HepG2 (cell line): Measurements from ENCODE around the gene CREBZF. TPM values are rescaled to one million over a fixed set of nuclear protein-coding genes. Genes with fewer than 3 reads are reported as not detected.
A peak's percentile ranks its signal among the peaks of the same experiment; 100 is the strongest.

Source experiments
- ATF4 ChIP-seq, 2 experiments: fragments of 450-650 bp in 1 of 2; sonication (generic) in 1 of 2; formaldehyde crosslinking; IDR thresholded peaks; 2 replicates each; pipeline versions ENCODE4 v1.5.0 to v1.8.0; 2020 to 2022; ENCODE audit warnings: mild to moderate bottlenecking in 1 of 2, missing genetic modification reagents in 1 of 2
- CREB1 ChIP-seq, 2 experiments: fragments of 450-650 bp in 1 of 2; IDR thresholded peaks; 2 replicates each; pipeline ENCODE4 v1.6.1; 2016 to 2017; ENCODE audit warnings: control low read depth in 1 of 2, mild to moderate bottlenecking in 1 of 2, missing compliant biosample characterization in 1 of 2, missing genetic modification characterization in 1 of 2
- ELF3 ChIP-seq: IDR thresholded peaks from 2 replicates; pipeline ENCODE4 v1.6.1; 2016; ENCODE audit warnings: missing genetic modification reagents, missing compliant biosample characterization
- GFI1 ChIP-seq: sonication (generic); formaldehyde crosslinking; IDR thresholded peaks from 2 replicates; pipeline ENCODE4 v1.5.0; 2020; ENCODE audit warnings: missing genetic modification reagents, mild to moderate bottlenecking, borderline replicate concordance
- HIVEP1 ChIP-seq: sonication (generic); formaldehyde crosslinking; IDR thresholded peaks from 2 replicates; pipeline ENCODE4 v1.4.0; 2020; ENCODE audit warnings: mild to moderate bottlenecking, missing genetic modification reagents
- IRF9 ChIP-seq: sonication (generic); formaldehyde crosslinking; IDR thresholded peaks from 2 replicates; pipeline ENCODE4 v1.8.0; 2022; ENCODE audit warnings: missing genetic modification reagents, mild to moderate bottlenecking, borderline replicate concordance
- JDP2 ChIP-seq: sonication (generic); formaldehyde crosslinking; IDR thresholded peaks from 2 replicates; pipeline ENCODE4 v1.8.1; 2022; ENCODE audit warnings: missing genetic modification reagents, borderline replicate concordance
- PHF20 ChIP-seq: sonication (generic); formaldehyde crosslinking; IDR thresholded peaks from 2 replicates; pipeline ENCODE4 v1.5.0; 2020; ENCODE audit warnings: mild to moderate bottlenecking, missing genetic modification reagents
- RBM39 ChIP-seq: fragments of 200-400 bp; formaldehyde crosslinking; IDR thresholded peaks from one replicate; pipeline ENCODE4 v1.6.1; 2018; ENCODE audit warnings: antibody characterized with exemption, mild to moderate bottlenecking, low read depth, low read length; ENCODE audit not compliant: poor library complexity, severe bottlenecking
- TEF ChIP-seq: sonication (generic); formaldehyde crosslinking; IDR thresholded peaks from 2 replicates; pipeline ENCODE4 v1.5.0; 2020; ENCODE audit warnings: missing genetic modification reagents
- YY1 ChIP-seq: IDR thresholded peaks from 2 replicates; pipeline ENCODE4 v1.6.1; 2011; ENCODE audit warnings: low read length, low read depth, moderate library complexity, mild to moderate bottlenecking; ENCODE audit not compliant: insufficient read depth, insufficient replicate concordance
- ZBTB42 ChIP-seq: sonication (generic); formaldehyde crosslinking; IDR thresholded peaks from 2 replicates; pipeline ENCODE4 v1.5.0; 2020; ENCODE audit warnings: mild to moderate bottlenecking, missing genetic modification reagents
- ZNF639 ChIP-seq: conservative IDR thresholded peaks from 2 replicates; pipeline ENCODE4 v1.6.1; 2018; ENCODE audit warnings: missing genetic modification reagents
- ZNF652 ChIP-seq: IDR thresholded peaks from 2 replicates; pipeline ENCODE4 v1.6.1; 2016; ENCODE audit warnings: low read depth, borderline replicate concordance
- ZNF879 ChIP-seq: sonication (generic); formaldehyde crosslinking; IDR thresholded peaks from 2 replicates; pipeline ENCODE4 v1.8.1; 2023; ENCODE audit warnings: missing genetic modification reagents
- ZSCAN30 ChIP-seq: sonication (generic); formaldehyde crosslinking; IDR thresholded peaks from 2 replicates; pipeline ENCODE4 v1.5.0; 2020; ENCODE audit warnings: mild to moderate bottlenecking, missing genetic modification reagents
- ZSCAN31 ChIP-seq: sonication (generic); formaldehyde crosslinking; IDR thresholded peaks from 2 replicates; pipeline ENCODE4 v1.5.0; 2020; ENCODE audit warnings: low read depth, mild to moderate bottlenecking, missing genetic modification reagents
- polyA plus RNA-seq, 8 experiments: library from polyadenylated mRNA; depleted of rRNA in 3 of 8; stranded (reverse) in 7 of 8; unstranded in 1 of 8; fragments of >200 nt; fragmentation: Illumina TruSeq in 4 of 8; extraction: Trizol in 4 of 8; gene quantifications; 2 replicates each; pipeline versions ENCODE4 v1.2.1 to v1.2.3, GENCODE V29; 2011 to 2016; ENCODE audit warnings: low read depth in 4 of 8, missing spikeins in 1 of 8, mixed read lengths in 1 of 8; ENCODE audit not compliant: insufficient read depth in 1 of 8
- total RNA-seq, 5 experiments: library from RNA; depleted of rRNA; stranded (reverse); fragments of >200 nt; fragmentation: Illumina TruSeq; extraction: Trizol; gene quantifications; 2 replicates each; pipeline ENCODE4 v1.2.3, GENCODE V29; 2016; ENCODE audit warnings: low read depth in 1 of 5
- TF ChIP-seq, protein P1 (sequence below): sonication (generic); formaldehyde crosslinking; IDR thresholded peaks from 2 replicates; pipeline ENCODE4 v1.5.0; 2020; ENCODE audit warnings: missing genetic modification reagents, mild to moderate bottlenecking, borderline replicate concordance
- TF ChIP-seq, protein P2 (sequence below): sonication (generic); formaldehyde crosslinking; IDR thresholded peaks from 2 replicates; pipeline ENCODE4 v1.4.0; 2020; ENCODE audit warnings: mild to moderate bottlenecking, low read depth, missing genetic modification reagents
- TF ChIP-seq, protein P3 (sequence below): IDR thresholded peaks from 2 replicates; pipeline ENCODE4 v1.6.1; 2016; ENCODE audit warnings: low read depth, control low read depth

The CREBZF gene
- total and polyA plus RNA-seq, 2 of the 13 experiments (the other 11 are each of a cell fraction or from before 2014, with no cell fraction given) = 30.6 to 43.1 TPM

DNA sequence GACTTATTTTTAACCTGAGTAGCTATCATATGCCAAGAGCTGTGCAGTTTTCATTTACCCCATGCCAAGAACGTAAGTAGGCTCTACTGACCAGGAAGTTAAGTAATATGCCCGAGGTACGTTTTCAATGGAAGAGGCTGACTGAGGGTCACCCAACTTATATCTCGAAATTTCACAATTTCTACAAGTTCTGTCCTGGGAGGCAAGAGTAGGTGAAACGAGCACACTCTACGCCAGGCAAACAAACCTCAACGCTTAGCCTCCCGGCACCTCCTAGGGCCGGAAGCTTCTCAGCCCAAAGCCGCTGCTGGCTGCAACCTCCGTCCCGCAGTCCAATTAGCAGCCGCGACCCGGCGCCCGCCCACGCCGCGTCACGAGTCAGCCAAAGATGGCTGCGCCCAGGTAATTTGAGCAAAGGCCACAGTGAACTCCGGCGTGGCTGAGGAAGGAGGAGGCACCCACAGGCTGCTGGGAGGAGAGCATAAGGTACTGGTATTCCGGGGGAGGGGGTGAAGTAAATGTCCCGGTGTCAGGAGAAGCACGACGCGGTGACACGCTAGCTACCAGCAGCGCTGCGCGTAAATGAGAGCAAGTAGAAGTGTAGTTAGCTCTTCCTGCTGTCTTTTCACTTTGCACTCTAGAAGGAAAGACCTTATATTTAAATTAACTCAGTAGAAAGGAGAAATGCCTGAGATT is 17.2 kb downstream of the CREBZF start, which contains the start of gene TMEM126A (continued):
- TF ChIP-seq PHF20 (CRISPR knock-in tag) (peak; percentile 96), ELF3 (CRISPR knock-in tag) (0 out of 2 replicates have a peak, but pooled peaks have one; percentile 53), ZNF652 (CRISPR knock-in tag) (no peak), YY1 (peak; percentile 98), TEF (CRISPR knock-in tag) (no peak), HIVEP1 (no peak), ZBTB42 (CRISPR knock-in tag) (no peak), ZNF879 (CRISPR knock-in tag) (peak; percentile 70; the same call in 1 of the 2 replicates), ZSCAN30 (CRISPR knock-in tag) (peak; percentile 21; the same call in 1 of the 2 replicates), JDP2 (CRISPR knock-in tag) (no peak), GFI1 (no peak), CREB1 (IDR thresholded peaks at IDR 0.05) (peak; percentile 86), CREB1 (CRISPR knock-in tag; IDR thresholded peaks at IDR 0.05) (peak; percentile 96), ATF4 (CRISPR knock-in tag; IDR thresholded peaks at IDR 0.05) (peak in 1 of 2 experiments; percentile 57; a peak in 1 of 4 replicates), IRF9 (peak; percentile 64; the same call in 1 of the 2 replicates), ZSCAN31 (peak; percentile 78), RBM39 (peak; percentile 67), ZNF639 (no peak; the same call in 1 of the 2 replicates)
- TF ChIP-seq, protein P1, sequence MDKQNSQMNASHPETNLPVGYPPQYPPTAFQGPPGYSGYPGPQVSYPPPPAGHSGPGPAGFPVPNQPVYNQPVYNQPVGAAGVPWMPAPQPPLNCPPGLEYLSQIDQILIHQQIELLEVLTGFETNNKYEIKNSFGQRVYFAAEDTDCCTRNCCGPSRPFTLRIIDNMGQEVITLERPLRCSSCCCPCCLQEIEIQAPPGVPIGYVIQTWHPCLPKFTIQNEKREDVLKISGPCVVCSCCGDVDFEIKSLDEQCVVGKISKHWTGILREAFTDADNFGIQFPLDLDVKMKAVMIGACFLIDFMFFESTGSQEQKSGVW (CRISPR knock-in tag) = no peak
- TF ChIP-seq, protein P2, sequence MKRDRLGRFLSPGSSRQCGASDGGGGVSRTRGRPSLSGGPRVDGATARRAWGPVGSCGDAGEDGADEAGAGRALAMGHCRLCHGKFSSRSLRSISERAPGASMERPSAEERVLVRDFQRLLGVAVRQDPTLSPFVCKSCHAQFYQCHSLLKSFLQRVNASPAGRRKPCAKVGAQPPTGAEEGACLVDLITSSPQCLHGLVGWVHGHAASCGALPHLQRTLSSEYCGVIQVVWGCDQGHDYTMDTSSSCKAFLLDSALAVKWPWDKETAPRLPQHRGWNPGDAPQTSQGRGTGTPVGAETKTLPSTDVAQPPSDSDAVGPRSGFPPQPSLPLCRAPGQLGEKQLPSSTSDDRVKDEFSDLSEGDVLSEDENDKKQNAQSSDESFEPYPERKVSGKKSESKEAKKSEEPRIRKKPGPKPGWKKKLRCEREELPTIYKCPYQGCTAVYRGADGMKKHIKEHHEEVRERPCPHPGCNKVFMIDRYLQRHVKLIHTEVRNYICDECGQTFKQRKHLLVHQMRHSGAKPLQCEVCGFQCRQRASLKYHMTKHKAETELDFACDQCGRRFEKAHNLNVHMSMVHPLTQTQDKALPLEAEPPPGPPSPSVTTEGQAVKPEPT = no peak
- TF ChIP-seq, protein P3, sequence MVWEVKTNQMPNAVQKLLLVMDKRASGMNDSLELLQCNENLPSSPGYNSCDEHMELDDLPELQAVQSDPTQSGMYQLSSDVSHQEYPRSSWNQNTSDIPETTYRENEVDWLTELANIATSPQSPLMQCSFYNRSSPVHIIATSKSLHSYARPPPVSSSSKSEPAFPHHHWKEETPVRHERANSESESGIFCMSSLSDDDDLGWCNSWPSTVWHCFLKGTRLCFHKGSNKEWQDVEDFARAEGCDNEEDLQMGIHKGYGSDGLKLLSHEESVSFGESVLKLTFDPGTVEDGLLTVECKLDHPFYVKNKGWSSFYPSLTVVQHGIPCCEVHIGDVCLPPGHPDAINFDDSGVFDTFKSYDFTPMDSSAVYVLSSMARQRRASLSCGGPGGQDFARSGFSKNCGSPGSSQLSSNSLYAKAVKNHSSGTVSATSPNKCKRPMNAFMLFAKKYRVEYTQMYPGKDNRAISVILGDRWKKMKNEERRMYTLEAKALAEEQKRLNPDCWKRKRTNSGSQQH (CRISPR knock-in tag) = 0 out of 2 replicates have a peak, but pooled peaks have one; percentile 39
